ENCODE measurements around the gene ADAMTS3.

Gene ADAMTS3

DNA sequence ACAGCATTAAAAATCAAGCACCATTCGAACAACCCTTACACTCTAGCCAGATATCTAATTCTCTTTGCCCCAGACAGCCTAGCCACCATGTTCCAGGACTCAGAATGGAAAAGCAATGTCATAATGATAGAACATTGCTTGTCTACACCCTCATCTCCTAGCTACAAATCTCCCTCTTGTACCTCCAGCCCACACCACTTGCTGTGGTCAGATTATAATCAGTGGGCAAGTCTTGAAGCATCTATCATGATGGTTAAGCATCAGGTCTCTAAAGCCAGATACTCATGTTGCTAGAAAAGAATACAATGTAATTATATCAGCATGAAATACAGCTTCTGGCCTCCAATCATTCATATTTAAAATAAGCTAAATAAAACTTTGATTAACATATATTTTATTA is 268.9 kb downstream of the ADAMTS3 start:
- Mint-ChIP-seq H3K4me3 (no peak overlapping the region), H3K27ac (no peak overlapping the region), H3K36me3 (no peaks in the 10 kb centered on the region), H3K4me1 (no peaks in the 10 kb centered on the region), H3K9me3 (no peaks in the 10 kb centered on the region)
- DNase-seq (ENCODE audit: low spot score in 2 of 2) (no peak), ATAC-seq (peak; percentile 34)

GRCh38 chr4:72295966-72296557 is 273.0 kb downstream of the ADAMTS3 start:
- Mint-ChIP-seq H3K4me1 (no peaks in the 10 kb centered on the region), H3K9me3 (no peaks in the 10 kb centered on the region), H3K27ac (peak overlapping the region; percentile 9), H3K36me3 (no peaks in the 10 kb centered on the region), H3K4me3 (no peak overlapping the region)
- DNase-seq (ENCODE audit: low spot score in 2 of 2) = no peak
- peak; percentile 53 for ATAC-seq

DNA sequence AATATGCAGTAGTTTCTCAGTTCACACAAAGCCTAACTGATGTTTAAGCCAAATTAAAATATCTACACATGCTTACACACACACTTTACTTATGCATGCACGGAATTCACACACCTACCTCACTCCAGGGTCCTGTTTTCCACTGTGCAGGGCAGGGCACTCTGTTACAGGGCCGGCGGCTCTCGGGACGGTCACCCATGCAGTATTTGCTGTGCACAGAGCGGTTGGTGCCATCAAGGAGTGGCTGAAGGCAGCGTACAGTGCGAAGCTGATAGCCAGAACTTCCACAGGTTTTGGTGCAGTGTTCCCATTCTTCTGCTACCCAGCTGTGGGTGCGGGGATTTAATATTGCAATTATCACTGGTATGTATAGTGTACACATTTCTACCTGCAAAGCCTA is 278.3 kb downstream of the ADAMTS3 start:
- H3K4me1 Mint-ChIP-seq = no peaks in the 10 kb centered on the region
- DNase-seq (ENCODE audit: low spot score in 2 of 2) = no peak
- H3K9me3 Mint-ChIP-seq = no peaks in the 10 kb centered on the region
- H3K36me3 Mint-ChIP-seq = no peaks in the 10 kb centered on the region
- no peak overlapping the region for H3K4me3 Mint-ChIP-seq
- no peak overlapping the region for H3K27ac Mint-ChIP-seq
- ATAC-seq = peak; percentile 22

- H3K4me3 Mint-ChIP-seq = no peak overlapping the region
- no peak for DNase-seq (ENCODE audit: low spot score in 2 of 2)
- ATAC-seq = no peak
- H3K27ac Mint-ChIP-seq = no peak overlapping the region
- H3K4me1 Mint-ChIP-seq = no peaks in the 10 kb centered on the region
- H3K36me3 Mint-ChIP-seq = no peaks in the 10 kb centered on the region
- no peaks in the 10 kb centered on the region for H3K9me3 Mint-ChIP-seq
Measured at GRCh38 chr4:72286910-72287309, 282.1 kb downstream of the ADAMTS3 start.

GRCh38 chr4:72286185-72286584 is 282.8 kb downstream of the ADAMTS3 start:
- no peak for ATAC-seq
- H3K4me3 Mint-ChIP-seq = no peak overlapping the region
- no peak for DNase-seq (ENCODE audit: low spot score in 2 of 2)
- no peaks in the 10 kb centered on the region for H3K9me3 Mint-ChIP-seq
- no peak overlapping the region for H3K27ac Mint-ChIP-seq
- H3K36me3 Mint-ChIP-seq = no peaks in the 10 kb centered on the region
- H3K4me1 Mint-ChIP-seq = no peaks in the 10 kb centered on the region

DNA sequence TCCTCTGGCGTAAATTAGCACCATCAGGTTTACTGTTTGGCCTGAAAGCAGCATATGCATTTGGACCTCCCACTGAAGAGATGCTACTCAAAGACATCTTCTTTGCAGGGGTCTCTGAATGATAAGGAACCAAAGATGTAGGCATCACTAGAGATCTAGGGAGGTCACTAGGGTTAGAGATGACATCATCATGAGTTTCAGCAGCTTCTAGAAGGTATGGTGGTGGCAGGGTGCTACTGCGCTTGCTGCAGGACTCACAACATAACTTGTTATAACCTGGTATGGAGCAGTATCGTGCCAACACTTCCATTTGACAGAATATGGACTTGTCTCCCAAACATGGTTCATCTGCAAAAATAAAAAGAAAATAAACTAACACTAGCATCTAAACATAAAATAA is 285.7 kb downstream of the ADAMTS3 start:
- H3K27ac Mint-ChIP-seq = no peak overlapping the region
- ATAC-seq = no peak
- H3K9me3 Mint-ChIP-seq = no peaks in the 10 kb centered on the region

GRCh38 chr4:72280252-72280651 is 288.8 kb downstream of the ADAMTS3 start:
- Mint-ChIP-seq H3K36me3 (no peaks in the 10 kb centered on the region), H3K4me3 (no peak overlapping the region), H3K4me1 (no peaks in the 10 kb centered on the region)

More for the DNA sequence above, 285.7 kb downstream of the ADAMTS3 start:
- no peak overlapping the region for H3K4me3 Mint-ChIP-seq
- no peak for DNase-seq (ENCODE audit: low spot score in 2 of 2)
- no peaks in the 10 kb centered on the region for H3K36me3 Mint-ChIP-seq
- no peaks in the 10 kb centered on the region for H3K4me1 Mint-ChIP-seq

DNA sequence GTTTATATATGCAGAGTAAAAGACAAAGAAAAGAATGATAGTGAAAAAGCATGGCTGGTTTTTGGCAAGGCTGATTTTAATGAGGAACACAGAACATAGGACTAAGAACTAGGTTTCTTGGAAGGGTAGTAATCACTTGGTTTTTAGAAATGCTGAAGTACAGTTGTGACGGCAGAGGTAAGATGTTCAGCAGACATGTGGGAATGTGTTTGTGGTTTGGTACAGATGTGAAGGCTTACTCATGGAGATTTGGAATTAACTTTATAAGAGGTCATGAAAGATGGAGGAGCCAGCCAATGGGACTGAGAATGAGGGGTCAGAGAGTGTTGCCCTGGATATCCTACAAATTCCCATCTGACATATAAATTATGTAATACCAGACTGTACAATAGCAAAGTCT is 293.6 kb downstream of the ADAMTS3 start:
- Mint-ChIP-seq H3K27ac (no peak overlapping the region), H3K4me1 (no peaks in the 10 kb centered on the region), H3K9me3 (peaks cover 3% of the 10 kb centered on the region), H3K36me3 (no peaks in the 10 kb centered on the region), H3K4me3 (no peak overlapping the region)
- no peak for DNase-seq (ENCODE audit: low spot score in 2 of 2)
- ATAC-seq = no peak

More at GRCh38 chr4:72280252-72280651, 288.8 kb downstream of the ADAMTS3 start:
- DNase-seq (ENCODE audit: low spot score in 2 of 2) (no peak), ATAC-seq (no peak)
- H3K27ac Mint-ChIP-seq = no peak overlapping the region
- no peaks in the 10 kb centered on the region for H3K9me3 Mint-ChIP-seq

DNA sequence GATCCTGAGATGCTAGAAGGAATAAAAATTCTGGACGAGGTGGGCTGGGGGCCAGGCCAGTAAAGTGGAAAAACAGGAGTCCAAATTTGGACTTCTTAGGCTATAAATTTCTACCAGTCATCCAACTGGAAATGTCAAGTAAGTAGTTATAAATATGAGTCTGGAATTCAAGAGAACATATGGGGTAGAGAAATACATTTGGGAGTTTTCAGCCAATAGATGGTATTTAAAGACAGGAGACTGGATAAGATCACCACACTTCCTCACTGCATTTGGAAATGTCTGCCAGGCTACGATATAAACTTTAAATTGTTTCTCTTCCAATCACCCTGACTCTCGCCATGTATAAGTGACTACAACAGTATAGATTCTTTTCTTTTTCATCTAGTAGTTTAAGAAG is 294.8 kb downstream of the ADAMTS3 start:
- ATAC-seq = no peak
- Mint-ChIP-seq H3K4me1 (no peaks in the 10 kb centered on the region), H3K4me3 (no peak overlapping the region), H3K36me3 (no peaks in the 10 kb centered on the region), H3K9me3 (peaks cover 6% of the 10 kb centered on the region), H3K27ac (no peak overlapping the region)
- DNase-seq (ENCODE audit: low spot score in 2 of 2) = no peak

GRCh38 chr4:72255269-72255668 is 313.8 kb downstream of the ADAMTS3 start:
- no peak for ATAC-seq
- H3K27ac Mint-ChIP-seq = no peak overlapping the region

GRCh38 chr4:72243641-72244040 is 325.4 kb downstream of the ADAMTS3 start:
- H3K27ac Mint-ChIP-seq = no peak overlapping the region
- no peak overlapping the region for H3K4me3 Mint-ChIP-seq
- ATAC-seq (no peak), DNase-seq (ENCODE audit: low spot score in 2 of 2) (no peak)
- no peaks in the 10 kb centered on the region for H3K4me1 Mint-ChIP-seq
- no peaks in the 10 kb centered on the region for H3K9me3 Mint-ChIP-seq
- H3K36me3 Mint-ChIP-seq = no peaks in the 10 kb centered on the region

More at GRCh38 chr4:72255269-72255668, 313.8 kb downstream of the ADAMTS3 start:
- peaks cover 4% of the 10 kb centered on the region for H3K9me3 Mint-ChIP-seq
- no peaks in the 10 kb centered on the region for H3K36me3 Mint-ChIP-seq
- no peak for DNase-seq (ENCODE audit: low spot score in 2 of 2)
- H3K4me3 Mint-ChIP-seq = no peak overlapping the region
- no peaks in the 10 kb centered on the region for H3K4me1 Mint-ChIP-seq

GRCh38 chr4:72239487-72240116 is 329.4 kb downstream of the ADAMTS3 start:
- DNase-seq (ENCODE audit: low spot score in 2 of 2) (no peak), ATAC-seq (no peak)
- H3K4me3 Mint-ChIP-seq = no peak overlapping the region
- no peaks in the 10 kb centered on the region for H3K36me3 Mint-ChIP-seq
- peaks cover 5% of the 10 kb centered on the region for H3K9me3 Mint-ChIP-seq
- no peaks in the 10 kb centered on the region for H3K4me1 Mint-ChIP-seq
- no peak overlapping the region for H3K27ac Mint-ChIP-seq
